ENCODE data around the gene FUBP3.

DNA sequence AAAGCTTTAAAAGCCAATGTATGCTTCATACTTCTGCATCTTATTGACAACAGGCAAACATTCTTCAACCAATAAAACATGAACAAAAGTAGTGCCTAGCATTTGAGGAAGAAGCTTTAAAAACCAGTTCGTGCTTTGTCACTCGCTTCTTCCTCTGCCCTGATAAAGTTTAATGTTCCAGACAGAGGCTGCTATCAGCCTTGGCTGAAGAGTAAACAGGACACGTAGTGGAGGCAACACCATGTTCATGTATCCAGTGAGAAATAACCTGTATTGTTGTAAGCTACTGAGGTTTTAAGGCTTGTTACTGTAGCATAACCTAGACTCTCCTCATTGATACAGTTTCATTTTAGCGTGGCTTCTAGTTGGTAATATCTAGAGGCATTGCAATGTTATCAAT is 3.2 kb upstream of the FUBP3 start:
- TF ChIP-seq, protein P1, sequence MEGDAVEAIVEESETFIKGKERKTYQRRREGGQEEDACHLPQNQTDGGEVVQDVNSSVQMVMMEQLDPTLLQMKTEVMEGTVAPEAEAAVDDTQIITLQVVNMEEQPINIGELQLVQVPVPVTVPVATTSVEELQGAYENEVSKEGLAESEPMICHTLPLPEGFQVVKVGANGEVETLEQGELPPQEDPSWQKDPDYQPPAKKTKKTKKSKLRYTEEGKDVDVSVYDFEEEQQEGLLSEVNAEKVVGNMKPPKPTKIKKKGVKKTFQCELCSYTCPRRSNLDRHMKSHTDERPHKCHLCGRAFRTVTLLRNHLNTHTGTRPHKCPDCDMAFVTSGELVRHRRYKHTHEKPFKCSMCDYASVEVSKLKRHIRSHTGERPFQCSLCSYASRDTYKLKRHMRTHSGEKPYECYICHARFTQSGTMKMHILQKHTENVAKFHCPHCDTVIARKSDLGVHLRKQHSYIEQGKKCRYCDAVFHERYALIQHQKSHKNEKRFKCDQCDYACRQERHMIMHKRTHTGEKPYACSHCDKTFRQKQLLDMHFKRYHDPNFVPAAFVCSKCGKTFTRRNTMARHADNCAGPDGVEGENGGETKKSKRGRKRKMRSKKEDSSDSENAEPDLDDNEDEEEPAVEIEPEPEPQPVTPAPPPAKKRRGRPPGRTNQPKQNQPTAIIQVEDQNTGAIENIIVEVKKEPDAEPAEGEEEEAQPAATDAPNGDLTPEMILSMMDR (IDR thresholded peaks at IDR 0.05) = no peak
- TF ChIP-seq POLR2A (IDR thresholded peaks at IDR 0.05) = no peak

Data from thyroid gland (tissue), 4 donors.